IPS DF 4.7 (cell line): Measurements from ENCODE around the gene KLHDC4.

Source experiments
- DNase-seq: peaks from one replicate; pipeline ENCODE4 v3.0.0-alpha.2; 2013; ENCODE audit warnings: low spot score; ENCODE audit errors: extremely low read depth

The KLHDC4 gene

DNA sequence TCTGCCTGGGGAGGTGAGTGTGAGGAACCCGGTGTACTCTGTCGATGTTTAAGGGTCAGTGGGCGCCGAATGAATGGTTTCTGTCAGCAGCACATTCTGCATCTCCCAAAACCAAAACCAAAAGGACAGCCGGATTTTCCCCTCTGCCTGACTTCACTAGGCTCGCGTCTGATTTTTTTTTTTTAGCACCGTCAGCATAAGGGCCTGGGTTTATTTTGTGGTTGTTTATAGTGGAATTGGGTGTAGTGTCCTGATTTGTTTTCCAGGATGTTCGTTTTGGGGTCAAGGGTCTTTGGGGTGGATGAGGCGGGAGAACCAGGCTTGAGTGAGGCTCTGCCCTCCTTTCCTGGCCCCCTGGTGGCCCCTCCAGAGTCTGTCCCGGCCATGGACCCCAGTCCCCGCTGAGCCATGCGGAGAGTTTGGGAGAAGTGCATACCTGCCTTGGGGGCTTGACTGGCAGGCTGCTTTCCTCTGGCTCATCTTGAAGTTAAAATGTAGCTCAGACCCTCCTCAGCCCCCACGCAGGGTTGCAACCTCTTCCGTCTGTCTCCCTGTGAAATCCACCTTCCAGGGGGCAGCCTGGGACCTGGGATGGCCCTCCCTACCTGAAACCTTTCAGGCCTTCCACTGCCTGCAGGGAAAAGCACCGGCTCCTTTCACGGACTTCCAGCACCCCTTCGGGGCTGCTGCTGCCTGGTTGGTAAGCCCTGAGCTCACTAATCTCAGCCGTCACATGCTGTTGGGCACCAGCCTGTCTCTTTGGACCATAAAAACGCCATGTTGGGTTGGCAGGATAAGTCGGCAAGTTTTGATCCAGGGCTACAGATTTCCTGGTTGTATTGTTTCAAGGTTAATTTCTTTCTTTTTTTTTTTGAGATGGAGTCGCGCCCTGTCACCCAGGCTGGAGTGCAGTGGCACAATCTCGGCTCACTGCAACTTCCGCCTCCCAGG is 103.3 kb downstream of the KLHDC4 start:
- no peak for DNase-seq

DNA sequence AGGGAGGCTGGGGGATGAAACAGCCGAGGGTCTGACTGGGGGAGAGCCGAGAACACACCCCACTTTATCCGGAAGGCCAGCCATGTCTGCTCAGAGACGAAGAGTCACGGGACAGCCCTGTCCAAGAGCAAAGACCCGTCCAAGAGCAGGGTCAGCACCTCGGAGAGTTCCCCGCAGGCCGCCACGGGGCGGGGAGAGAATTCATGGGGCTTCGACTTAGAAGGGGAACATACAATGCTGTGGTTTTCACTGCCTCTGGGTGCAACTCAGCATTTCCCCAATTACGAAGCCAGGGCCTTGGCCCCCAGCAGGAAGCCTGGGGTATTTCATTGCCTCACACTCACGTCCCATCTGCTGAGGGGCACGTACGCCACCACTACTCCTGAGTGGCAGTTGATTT is 104.2 kb downstream of the KLHDC4 start:
- DNase-seq, result no peak

DNA sequence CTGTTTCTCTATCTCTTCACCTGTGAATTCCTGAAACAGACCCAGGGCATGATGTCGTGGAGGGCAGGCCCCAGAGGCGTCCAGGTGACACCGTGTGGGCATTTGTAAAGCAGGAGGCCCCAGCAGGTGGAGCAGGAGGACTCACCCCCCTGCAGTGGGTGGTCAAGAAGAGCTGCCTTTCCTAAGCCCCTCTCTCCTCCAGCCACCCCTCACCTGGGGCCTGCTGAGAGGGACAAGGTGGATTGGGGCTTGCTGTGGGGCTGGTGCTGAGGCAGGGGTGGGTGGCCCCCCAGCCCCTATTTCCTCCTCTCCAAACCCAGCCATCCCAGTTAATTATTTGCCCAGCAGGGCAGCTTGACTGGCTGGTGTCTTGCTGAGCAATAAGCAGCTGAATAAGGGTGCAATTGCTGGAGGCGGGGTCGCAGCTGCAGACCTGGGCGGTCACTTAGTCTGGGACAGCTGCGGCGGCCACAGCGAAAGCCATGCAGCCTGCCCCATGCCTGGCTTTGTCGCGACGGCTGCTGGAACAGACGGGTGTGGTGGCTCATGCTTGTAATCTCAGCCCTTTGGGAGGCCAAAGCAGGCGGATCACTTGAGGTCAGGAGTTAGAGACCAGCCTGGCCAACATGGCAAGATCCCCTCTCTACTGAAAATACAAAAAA is 107.1 kb downstream of the KLHDC4 start:
- DNase-seq, result no peak
